IPS-20b (cell line): ENCODE data around the gene PI4KA.
"Not testable (repeated sequence)": the region's sequence is repeated elsewhere in the genome, so short reads cannot be mapped to it uniquely, and the experiment has no call there.

Source experiments
- H3K27ac ChIP-seq: one replicate; pipeline ENCODE4 v1.5.1; 2013; ENCODE audit warnings: low read length
- H3K27me3 ChIP-seq: 2 replicates; pipeline ENCODE4 v1.6.1; 2013; ENCODE audit warnings: mild to moderate bottlenecking, low read length, inconsistent platforms; ENCODE audit not compliant: insufficient read depth
- H3K36me3 ChIP-seq: 2 replicates; pipeline ENCODE4 v1.6.1; 2013; ENCODE audit warnings: low read depth, mild to moderate bottlenecking, inconsistent platforms, low read length, moderate library complexity; ENCODE audit not compliant: insufficient read depth
- H3K4me1 ChIP-seq: 2 replicates; pipeline ENCODE4 v1.6.1; 2013; ENCODE audit warnings: mild to moderate bottlenecking, control low read depth, inconsistent platforms, low read length, moderate library complexity; ENCODE audit not compliant: insufficient read depth
- H3K4me3 ChIP-seq: 2 replicates; pipeline ENCODE4 v1.5.1; 2013; ENCODE audit warnings: mild to moderate bottlenecking, low read length, inconsistent platforms
- H3K9ac ChIP-seq: 2 replicates; pipeline ENCODE4 v1.6.1; 2013; ENCODE audit warnings: low read depth, mild to moderate bottlenecking, inconsistent platforms, low read length, moderate library complexity
- H3K9me3 ChIP-seq: 2 replicates; pipeline ENCODE4 v1.6.1; 2013; ENCODE audit warnings: mild to moderate bottlenecking, low read depth, low read length, inconsistent platforms; ENCODE audit not compliant: insufficient read depth

PI4KA gene

GRCh38 chr22:20713116-20713515 is 145.5 kb downstream of the PI4KA start:
- not testable (repeated sequence) for H3K9me3 ChIP-seq, H3K9ac ChIP-seq, H3K36me3 ChIP-seq, H3K27ac ChIP-seq, H3K27me3 ChIP-seq, H3K4me1 ChIP-seq, H3K4me3 ChIP-seq

- H3K4me3 ChIP-seq, H3K9ac ChIP-seq, H3K9me3 ChIP-seq, H3K4me1 ChIP-seq, H3K36me3 ChIP-seq, H3K27me3 ChIP-seq, H3K27ac ChIP-seq: not testable (repeated sequence)
Observed at GRCh38 chr22:20709966-20710365, 148.6 kb downstream of the PI4KA start.

GRCh38 chr22:20707549-20708118 is 151.0 kb downstream of the PI4KA start:
- H3K27me3 ChIP-seq: peaks cover 18% of the 10 kb centered on the region
- not testable (repeated sequence) for H3K36me3 ChIP-seq, H3K4me3 ChIP-seq, H3K9me3 ChIP-seq, H3K9ac ChIP-seq, H3K27ac ChIP-seq, H3K4me1 ChIP-seq

GRCh38 chr22:20703816-20704609 is 154.6 kb downstream of the PI4KA start:
- not testable (repeated sequence) for H3K27ac ChIP-seq

GRCh38 chr22:20703414-20703806 is 155.2 kb downstream of the PI4KA start:
- not testable (repeated sequence) for H3K4me3 ChIP-seq, H3K27ac ChIP-seq, H3K36me3 ChIP-seq, H3K9me3 ChIP-seq, H3K4me1 ChIP-seq, H3K9ac ChIP-seq
- H3K27me3 ChIP-seq: peaks cover 18% of the 10 kb centered on the region

More at GRCh38 chr22:20703816-20704609, 154.6 kb downstream of the PI4KA start:
- H3K4me3 ChIP-seq, H3K36me3 ChIP-seq, H3K9ac ChIP-seq, H3K9me3 ChIP-seq, H3K4me1 ChIP-seq: not testable (repeated sequence)
- H3K27me3 ChIP-seq: peaks cover 18% of the 10 kb centered on the region

GRCh38 chr22:20702546-20703413 is 155.8 kb downstream of the PI4KA start:
- H3K36me3 ChIP-seq, H3K9me3 ChIP-seq, H3K4me1 ChIP-seq, H3K9ac ChIP-seq: not testable (repeated sequence)
- Histone ChIP-seq H3K27me3 (peaks cover 18% of the 10 kb centered on the region), H3K4me3 (peak overlapping the region; percentile 73), H3K27ac (peak overlapping the region; percentile 77)

GRCh38 chr22:20702175-20702545 is 156.5 kb downstream of the PI4KA start:
- H3K27ac ChIP-seq, H3K9me3 ChIP-seq, H3K9ac ChIP-seq, H3K4me1 ChIP-seq, H3K36me3 ChIP-seq: not testable (repeated sequence)
- peaks cover 18% of the 10 kb centered on the region for H3K27me3 ChIP-seq
- peak overlapping the region; percentile 73; the same call in 1 of the 2 replicates for H3K4me3 ChIP-seq

GRCh38 chr22:20701680-20702136 is 156.9 kb downstream of the PI4KA start:
- Histone ChIP-seq H3K27me3 (peaks cover 18% of the 10 kb centered on the region), H3K4me3 (peak overlapping the region; percentile 73), H3K9ac (peak overlapping the region; percentile 63; the same call in 1 of the 2 replicates)
- H3K27ac ChIP-seq, H3K9me3 ChIP-seq, H3K36me3 ChIP-seq, H3K4me1 ChIP-seq: not testable (repeated sequence)

GRCh38 chr22:20700347-20700746 is 158.3 kb downstream of the PI4KA start:
- not testable (repeated sequence) for H3K4me3 ChIP-seq, H3K9ac ChIP-seq, H3K36me3 ChIP-seq, H3K4me1 ChIP-seq, H3K9me3 ChIP-seq, H3K27ac ChIP-seq
- H3K27me3 ChIP-seq: peaks cover 13% of the 10 kb centered on the region

GRCh38 chr22:20699856-20700255 is 158.8 kb downstream of the PI4KA start:
- H3K27me3 ChIP-seq, H3K9ac ChIP-seq, H3K9me3 ChIP-seq, H3K4me1 ChIP-seq, H3K4me3 ChIP-seq, H3K36me3 ChIP-seq, H3K27ac ChIP-seq: not testable (repeated sequence)

GRCh38 chr22:20697481-20698113 is 161.0 kb downstream of the PI4KA start:
- not testable (repeated sequence) for H3K4me3 ChIP-seq, H3K9me3 ChIP-seq, H3K27ac ChIP-seq, H3K9ac ChIP-seq, H3K4me1 ChIP-seq, H3K27me3 ChIP-seq, H3K36me3 ChIP-seq
